ENCODE measurements around the gene SLC2A11.
"Not testable (repeated sequence)": the region's sequence is repeated elsewhere in the genome, so short reads cannot be mapped to it uniquely, and the experiment has no call there.

SLC2A11 gene

DNA sequence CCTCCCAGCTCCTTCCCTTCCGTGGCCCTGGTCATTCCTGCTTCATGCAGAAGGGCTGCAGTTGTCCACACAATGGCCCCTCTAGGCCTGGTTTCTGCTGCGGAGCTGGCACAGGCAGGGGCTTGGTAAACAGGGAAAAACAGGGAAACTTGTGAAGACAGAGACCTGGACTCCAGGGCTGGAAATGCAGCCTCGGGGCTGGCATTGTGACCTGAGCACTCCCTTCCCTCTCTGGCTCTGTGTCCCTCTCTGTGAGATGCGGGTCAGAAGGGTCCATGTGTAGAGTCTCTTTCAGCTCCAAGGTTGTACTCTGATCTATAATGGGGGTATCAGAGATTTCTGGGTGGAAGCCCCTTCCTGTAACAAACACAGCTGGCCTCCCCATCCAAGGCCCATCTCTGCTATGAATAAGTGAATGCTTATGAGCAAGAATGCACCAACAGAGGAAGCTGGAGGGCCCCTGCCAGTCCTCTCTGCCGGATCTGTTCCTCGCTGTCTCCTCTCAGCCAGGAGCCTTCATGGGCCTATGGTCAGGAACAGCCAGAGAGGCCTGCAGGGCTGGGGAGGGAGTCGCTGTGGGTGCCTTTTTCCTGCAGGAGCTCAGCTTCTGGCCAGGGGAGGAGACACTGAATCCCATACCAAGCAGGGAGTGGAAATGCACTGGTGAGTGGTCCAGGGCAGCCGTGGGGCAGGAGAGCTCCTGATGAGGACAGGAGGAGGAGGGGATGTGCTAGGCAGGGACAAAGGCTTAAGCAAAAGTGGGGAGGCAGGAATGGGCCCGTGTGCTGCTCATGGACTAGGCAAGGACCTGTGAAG lies 12.2 kb upstream of the SLC2A11 start:
- DNase-seq (ENCODE audit: extremely low spot score, insufficient read length, low read depth) (no peak), FAIRE-seq (no peak)

DNA sequence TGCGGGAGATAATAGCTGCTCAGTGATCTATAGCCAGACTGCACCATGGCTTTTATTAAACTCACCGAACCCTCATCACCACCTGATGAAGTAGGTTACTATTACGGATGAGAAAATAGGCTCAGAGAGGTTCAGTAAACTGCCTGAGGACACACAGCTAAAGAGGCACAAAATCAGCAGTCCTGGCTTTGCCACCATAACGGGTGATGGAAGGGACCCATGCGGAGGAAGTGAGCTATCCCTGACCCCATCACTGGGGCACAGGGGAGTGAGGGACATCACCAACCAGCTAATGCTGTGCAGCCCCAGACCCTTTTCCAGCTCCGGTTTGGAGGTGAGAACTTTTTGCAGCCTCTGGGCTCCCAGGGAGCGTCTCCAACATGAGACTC lies 11.6 kb upstream of the SLC2A11 start:
- DNase-seq (ENCODE audit: extremely low spot score, insufficient read length, low read depth) (no peak), FAIRE-seq (no peak)

DNA sequence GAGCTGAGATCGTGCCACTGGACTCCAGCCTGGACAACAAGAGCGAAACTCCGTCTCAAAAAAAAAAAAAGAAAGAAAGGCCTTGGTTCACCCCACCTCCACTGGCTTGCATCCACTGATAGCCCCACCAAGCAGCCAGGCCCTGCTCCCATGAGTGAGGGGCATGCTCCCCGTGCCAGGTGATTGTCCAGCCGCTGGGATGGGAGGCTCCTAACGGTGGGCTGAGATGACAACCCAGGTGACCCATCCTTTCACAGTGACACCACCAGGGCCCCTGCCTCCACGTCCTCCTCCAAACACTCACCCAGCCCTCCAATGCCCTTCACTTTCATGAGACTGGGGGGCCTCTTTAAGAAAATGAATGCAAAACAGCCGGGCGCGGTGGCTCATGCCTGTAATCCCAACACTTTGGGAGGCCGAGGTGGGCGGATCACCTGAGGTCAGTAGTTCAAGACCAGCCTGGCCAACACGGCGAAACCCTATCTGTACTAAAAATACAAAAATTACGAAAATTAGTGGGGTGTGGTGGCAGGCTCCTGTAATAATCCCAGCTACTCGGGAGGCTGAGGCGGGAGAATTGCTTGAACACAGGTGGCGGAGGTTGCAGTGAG lies 10.3 kb upstream of the SLC2A11 start:
- no peak for FAIRE-seq
- DNase-seq (ENCODE audit: extremely low spot score, insufficient read length, low read depth): no peak

DNA sequence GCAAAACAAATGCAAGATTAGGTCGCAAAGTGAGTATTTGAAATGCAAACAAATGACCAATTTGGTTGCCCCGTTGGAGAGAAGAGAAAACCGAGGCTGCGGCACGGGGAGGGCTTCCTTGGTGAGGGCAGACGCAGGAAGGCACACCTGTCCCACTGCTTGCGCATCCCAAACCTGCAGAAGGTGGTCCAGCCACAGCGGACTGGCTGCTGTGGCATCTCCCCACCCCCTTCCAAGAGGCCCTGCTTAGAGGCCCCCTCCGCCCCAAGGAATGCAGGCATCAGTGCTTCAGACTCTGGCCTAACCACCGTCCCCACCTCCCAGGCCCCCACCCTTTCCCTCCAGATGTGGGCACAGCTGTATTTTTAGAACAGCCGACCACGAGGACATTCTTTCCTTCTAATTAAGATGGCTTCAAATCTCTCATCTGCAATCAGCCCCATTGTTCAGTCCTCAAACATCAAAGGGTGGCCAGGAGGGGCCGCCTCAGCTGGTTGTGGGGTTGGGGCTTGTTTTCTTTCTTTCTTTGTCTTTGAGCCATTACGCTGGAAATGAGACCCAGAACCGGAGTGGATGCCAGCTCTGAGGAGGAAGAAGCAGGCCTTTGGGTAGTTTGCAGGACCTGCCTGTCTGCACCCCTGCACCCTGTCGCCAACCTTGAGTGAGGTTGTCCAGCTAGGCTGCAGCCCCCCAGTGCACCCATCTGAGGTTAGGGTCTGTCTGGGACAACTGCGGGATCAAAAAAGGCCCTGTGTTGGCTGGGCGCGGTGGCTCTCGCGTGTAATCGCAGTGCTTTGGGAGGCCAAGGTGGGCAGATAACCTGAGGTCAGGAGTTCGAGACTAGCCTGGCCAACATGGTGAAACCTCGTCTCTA lies 9.4 kb upstream of the SLC2A11 start:
- FAIRE-seq (no peak), DNase-seq (ENCODE audit: extremely low spot score, insufficient read length, low read depth) (no peak)

DNA sequence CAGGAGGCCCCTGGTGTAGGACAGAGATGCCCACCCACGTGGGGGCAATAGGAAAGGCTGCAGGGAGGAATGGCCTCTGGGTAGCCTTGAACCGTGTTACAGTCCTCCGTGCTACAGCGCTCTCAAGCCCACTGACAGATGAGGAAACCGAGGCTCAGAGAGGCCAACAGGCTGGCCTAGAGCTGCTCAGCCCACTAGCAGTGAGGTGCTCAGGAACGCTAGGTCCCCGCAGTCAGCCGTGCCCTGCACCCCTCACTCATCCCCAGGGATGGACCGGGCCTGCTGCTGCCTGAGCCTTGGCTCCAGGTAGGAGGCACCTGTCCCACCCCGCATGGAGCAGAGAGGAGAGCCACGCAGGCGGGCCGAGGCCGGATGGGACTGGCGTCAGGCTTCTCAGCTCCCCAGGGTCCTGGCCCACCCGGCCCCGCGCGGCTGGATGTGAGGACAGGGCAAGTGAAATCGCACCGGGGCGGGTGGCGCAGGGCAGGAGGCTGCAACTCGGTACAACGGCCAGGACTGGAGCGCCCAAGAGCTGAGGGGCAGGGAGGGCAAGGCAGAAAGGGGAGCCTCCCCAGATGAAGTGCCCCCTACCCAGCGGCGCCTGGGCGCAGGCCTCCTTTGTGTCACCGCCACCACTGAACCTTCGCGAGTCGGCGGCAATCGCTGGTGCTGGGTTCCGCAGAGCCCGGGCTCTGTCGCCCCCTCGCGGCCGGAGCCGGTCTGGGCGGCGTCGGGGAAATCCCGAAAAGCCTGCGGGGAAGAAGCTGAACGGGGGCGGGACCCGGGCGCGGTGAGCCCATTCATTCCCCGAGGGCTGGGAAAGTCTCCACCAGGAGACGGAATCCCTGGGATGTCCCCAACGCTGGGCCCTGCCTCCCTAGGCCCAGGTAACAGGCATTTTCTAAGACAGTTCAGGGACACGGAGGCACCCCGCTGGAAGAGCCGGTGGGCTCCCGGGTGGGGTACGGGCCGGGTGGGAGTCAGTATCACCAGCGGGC lies 8.4 kb upstream of the SLC2A11 start:
- peak; percentile 65 for DNase-seq (ENCODE audit: extremely low spot score, insufficient read length, low read depth)
- FAIRE-seq: peak; percentile 90

DNA sequence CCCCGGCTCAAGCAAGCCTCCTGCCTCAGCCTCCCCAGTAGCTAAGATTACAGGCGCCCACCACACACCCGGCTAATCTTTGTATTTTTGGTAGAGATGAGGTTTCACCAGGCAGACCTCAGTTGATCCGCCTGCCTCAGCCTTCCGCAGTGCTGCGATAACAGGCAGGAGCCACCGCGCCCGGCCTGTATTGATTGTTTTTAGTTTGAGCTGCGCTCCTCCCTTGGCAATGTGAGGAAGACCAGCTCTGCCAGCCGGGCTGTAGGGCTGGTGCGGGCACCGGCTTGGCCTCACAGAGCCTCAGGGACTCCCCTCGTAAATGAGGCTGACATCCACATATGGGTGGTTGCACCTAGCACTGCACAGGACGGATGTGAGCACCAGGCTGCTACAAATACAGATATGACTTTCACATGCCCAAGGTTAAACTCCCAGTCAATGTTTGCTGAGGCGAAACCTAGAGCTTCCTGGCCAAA lies 7.5 kb upstream of the SLC2A11 start:
- DNase-seq (ENCODE audit: extremely low spot score, insufficient read length, low read depth) (peak; percentile 52), FAIRE-seq (peak; percentile 90)

DNA sequence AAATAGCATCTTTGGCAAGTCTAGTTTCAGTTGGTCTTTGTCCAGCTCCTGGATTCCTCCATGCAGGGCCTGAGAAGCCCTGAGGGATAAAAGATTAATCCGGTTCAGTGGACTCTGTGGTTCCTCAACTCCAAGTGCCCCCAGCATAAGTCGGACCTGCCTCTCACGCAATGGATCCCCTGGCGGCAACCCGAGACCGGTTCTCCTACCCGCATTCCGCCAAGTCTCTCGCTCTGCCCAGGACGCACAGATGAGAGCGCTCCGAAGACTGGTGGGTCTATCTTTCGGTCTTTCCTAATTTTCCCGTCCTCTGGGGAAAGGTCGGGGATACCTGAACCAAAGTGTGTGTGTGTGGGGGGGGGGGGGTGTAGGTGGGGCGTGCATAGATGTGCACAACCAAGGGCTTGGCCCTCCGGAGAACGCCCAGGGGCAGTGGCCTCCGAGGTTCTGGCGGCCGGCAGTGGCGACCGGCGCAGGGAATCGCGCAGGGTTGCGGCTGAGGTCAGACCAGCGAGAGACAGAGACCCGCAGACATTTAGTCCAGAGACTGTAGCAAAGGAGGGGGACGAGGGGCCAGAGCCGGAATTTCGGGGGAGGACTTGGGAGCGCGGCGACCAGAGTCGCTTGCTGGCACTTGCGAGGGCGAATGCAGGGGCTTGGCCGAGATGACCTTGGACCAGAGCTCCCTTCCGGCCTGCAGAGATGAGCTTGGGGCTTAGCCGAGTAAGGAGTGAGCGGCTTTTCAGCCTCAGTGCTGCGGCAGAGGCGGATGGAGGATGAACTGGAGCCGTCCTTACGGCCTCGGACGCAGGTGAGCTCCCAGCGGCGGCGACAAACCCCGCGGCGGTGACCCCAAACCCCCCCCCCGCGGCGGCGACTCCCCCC lies 712 bp upstream of the SLC2A11 start:
- DNase-seq (ENCODE audit: extremely low spot score, insufficient read length, low read depth) (no peak), FAIRE-seq (no peak)

DNA sequence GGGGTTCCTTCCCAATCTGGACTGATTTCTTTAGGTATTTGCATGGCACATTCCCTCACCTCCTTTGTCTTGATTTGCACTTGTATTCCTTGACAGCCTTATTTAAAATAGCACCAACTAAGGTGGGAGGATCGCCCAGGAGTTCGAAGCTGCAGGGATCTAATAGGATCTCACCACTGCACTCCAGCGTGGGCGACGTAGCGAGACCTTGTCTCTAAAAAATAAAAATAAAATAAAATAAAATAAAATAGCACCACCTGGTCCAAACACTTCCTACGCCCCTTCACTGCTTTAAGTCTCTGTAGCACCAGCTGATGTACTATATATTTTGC lies 775 bp downstream of the SLC2A11 start:
- DNase-seq (ENCODE audit: extremely low spot score, insufficient read length, low read depth) (no peak), FAIRE-seq (no peak)

DNA sequence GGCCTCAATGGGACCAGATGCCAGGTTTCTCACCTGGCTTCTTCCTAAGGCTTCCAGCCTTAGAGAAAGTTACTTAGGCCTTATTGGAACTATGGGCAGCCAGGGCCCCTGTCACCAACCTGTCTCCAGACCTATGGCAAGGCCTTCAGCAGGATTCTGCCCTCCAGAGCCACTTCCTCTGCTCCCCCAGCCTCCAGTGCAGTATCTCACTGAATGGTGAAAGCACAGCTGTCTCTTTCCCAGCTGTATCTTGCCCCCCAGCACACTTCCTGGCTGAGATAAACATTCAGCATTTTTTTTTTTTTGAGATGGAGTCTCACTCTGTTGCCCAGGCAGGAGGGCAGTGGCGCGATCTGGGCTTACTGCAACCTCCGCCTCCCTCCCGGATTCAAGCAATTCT lies 1.5 kb downstream of the SLC2A11 start:
- DNase-seq (ENCODE audit: extremely low spot score, insufficient read length, low read depth) (no peak), FAIRE-seq (no peak)

DNA sequence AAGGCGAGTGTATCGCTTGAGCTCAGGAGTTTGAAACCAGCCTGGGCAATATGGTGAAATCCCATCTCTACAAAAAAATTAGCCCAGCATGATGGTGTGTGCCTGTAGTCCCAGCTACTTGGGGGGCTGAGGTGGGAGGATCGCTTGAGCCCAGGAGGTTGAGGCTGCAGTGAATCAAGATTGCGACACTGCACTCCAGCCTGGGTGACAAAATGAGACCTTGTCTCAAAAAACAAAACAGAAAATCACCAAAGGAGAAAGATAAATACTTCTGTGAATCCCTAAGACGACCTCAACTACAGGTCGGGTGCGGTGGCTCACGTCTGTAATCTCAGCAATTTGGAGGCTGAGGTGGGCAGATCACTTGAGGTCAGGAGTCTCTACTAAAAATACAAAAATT lies 2.5 kb downstream of the SLC2A11 start:
- not testable (repeated sequence) for DNase-seq (ENCODE audit: extremely low spot score, insufficient read length, low read depth); FAIRE-seq

DNA sequence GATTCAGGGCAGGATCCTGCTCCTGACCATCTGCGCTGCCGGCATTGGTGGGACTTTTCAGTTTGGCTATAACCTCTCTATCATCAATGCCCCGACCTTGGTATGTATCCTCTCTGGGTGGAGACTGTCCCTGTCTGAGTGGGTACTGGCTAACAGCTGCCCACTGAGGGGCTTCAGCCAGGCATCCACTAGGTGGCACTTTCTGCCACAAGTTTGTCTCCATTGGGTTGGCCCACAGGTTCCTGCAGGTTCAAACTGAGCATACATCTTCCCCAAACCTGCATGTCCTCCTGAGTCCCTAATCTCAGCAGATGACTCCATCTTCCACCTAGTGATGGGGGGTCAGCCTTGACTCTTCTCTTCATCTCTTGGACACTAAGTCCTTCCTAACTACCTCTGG lies 4.4 kb downstream of the SLC2A11 start:
- FAIRE-seq (peak; percentile 77), DNase-seq (ENCODE audit: extremely low spot score, insufficient read length, low read depth) (no peak)

DNA sequence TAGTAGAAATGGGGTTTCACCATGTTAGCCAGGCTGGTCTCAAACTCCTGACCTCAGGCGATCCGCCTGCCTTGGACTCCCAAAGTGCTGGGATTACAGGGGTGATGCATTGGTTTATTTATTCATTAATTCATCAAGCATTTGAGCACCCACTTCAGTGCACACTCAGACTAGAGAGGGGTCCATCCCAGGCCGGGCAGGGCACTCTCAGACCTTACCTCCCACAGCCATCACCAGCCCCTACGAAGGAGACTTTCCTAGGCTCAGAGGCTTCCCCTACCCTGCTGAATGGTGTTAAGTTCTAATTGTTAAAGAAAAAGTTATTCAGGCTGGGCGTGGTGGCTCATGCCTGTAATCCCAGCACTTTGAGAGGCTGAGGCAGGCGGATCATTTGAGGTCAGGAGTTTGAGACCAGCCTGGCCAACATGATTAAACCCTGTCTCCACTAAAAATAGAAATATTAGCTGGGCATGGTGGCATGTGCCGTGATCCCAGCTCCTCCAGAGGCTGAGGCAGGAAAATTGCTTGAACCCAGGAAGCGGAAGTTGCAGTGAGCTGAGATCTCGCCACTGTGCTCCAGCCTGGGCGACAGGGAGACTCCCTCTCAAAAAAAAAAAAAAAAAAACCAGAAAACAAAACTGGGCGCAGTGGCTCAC lies 7.0 kb downstream of the SLC2A11 start:
- DNase-seq (ENCODE audit: extremely low spot score, insufficient read length, low read depth); FAIRE-seq: not testable (repeated sequence)

DNA sequence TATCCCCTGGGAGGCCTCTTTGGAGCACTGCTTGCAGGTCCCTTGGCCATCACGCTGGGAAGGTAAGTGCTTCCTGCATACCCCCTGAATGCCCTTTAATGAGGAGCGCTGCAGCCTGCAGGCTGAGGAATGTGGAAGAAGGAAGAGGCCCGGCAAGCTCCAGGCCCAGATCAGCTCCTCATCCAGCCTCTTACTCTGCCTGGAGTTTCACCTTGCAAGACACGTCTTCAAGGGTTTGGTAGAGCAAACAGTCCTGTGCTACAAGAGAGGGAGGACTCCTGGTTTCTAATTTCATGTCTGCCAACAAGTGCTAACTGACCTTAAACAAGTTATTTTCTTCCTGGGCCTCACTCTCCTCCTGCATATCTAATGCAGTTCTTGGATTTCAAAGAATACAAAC lies 10.9 kb downstream of the SLC2A11 start:
- FAIRE-seq (no peak), DNase-seq (ENCODE audit: extremely low spot score, insufficient read length, low read depth) (no peak)

DNA sequence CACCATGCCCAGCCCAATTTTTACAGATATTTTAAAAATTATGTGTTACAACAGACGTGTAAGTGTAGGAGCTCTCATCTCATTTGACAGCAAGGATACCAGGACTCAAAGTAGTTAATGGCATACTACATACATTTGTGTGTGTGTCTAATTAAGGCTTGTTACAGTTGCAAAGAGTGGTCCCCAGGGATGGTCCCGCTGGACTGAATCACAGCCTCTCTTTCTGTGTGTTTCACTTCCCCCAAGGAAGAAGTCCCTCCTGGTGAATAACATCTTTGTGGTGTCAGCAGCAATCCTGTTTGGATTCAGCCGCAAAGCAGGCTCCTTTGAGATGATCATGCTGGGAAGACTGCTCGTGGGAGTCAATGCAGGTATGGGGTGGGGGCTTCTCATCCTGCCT lies 17.2 kb downstream of the SLC2A11 start:
- DNase-seq (ENCODE audit: extremely low spot score, insufficient read length, low read depth) (no peak), FAIRE-seq (no peak)

DNA sequence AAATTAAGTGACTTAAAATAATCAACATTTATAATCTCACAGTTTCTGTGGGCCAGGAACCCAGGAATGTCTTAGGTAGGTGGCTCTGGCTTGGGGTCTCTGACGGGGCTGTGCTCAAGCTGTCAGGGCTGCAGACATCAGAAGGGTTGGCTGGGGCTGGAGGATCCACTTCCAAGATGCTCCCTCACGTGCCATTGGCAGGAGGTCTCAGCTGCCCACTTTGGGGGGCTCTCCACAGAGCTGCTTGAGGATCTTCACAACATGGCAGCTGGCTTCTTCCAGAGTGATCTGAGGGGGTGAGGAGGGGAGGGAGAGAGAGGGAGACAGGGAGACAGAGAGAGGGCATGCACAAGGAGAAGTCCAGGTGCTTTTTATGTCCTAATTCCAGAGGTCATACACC lies 18.1 kb downstream of the SLC2A11 start:
- no peak for FAIRE-seq
- DNase-seq (ENCODE audit: extremely low spot score, insufficient read length, low read depth): no peak

DNA sequence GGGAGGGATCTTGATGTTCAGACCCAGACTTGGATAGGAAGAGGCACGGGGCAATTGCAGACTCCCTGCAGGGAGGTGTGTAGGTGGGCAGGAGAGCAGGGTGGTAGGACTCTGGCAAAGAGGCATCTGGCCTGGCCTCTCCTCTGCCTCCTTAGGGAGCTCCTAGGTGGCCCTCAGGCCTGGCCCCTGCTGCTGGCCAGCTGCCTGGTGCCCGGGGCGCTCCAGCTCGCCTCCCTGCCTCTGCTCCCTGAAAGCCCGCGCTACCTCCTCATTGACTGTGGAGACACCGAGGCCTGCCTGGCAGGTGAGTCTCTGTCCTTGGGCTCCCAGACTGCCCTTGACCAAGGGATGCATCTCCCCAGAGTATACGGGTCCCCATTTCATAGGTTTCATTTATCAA lies 19.9 kb downstream of the SLC2A11 start:
- FAIRE-seq (no peak), DNase-seq (ENCODE audit: extremely low spot score, insufficient read length, low read depth) (no peak)

DNA sequence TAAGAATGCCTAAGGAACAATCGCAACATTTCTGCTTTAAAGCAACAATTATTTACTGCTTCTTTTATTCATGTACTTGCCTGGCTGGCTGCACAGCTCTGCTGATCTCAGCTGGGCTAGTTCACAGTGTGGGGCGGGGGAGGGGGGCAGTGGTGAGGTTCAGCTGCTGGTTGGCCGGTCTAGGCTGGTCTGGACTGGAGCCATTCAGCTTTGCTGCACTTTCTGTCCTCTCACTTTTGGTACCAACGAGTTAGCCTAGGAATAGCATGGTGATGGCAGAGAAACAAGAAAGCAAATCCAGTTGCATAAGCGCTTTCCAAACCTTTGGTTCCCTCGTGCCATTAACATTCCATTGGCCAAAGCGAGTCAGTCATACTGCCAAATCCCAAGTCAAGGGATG lies 20.5 kb downstream of the SLC2A11 start:
- no peak for FAIRE-seq
- DNase-seq (ENCODE audit: extremely low spot score, insufficient read length, low read depth): no peak

DNA sequence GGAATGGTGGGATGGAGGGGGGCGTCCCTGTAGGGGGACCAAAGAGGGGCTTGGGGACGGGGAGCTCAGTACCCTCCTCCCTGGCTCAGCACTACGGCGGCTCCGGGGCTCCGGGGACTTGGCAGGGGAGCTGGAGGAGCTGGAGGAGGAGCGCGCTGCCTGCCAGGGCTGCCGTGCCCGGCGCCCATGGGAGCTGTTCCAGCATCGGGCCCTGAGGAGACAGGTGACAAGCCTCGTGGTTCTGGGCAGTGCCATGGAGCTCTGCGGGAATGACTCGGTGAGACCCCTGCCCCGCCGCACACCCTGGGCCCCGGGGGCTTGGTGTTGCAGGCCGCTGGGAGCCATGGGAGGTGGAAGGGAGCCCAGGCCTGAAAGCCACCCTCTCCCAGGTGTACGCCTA lies 24.7 kb downstream of the SLC2A11 start:
- no peak for DNase-seq (ENCODE audit: extremely low spot score, insufficient read length, low read depth)
- no peak for FAIRE-seq
